PC-3 (cell line): ENCODE results near the gene COL19A1. TPM values are rescaled to one million over a fixed set of nuclear protein-coding genes. Genes with fewer than 3 reads are reported as not detected.

ENCODE experiments used
- ATAC-seq: fragments of 200-7000 bp; cut with Tn5 transposase; 2 replicates; pipeline ENCODE4 v1.9.1; 2020; ENCODE audit warnings: mild to moderate bottlenecking, moderate library complexity
- BruUV-seq: library from RNA; stranded (reverse); fragments of 400-500 nt; replicated peaks from 2 replicates; lab custom pipeline; 2021; lab: Mats Ljungman, UMichigan
- CTCF ChIA-PET: fragments of 300-600 bp; sonication (Branson Sonifier 250); formaldehyde crosslinking; loops from one replicate; lab custom pipeline; 2022; ENCODE audit warnings: antibody characterized with exemption; lab: Charles Lee
- POLR2A ChIA-PET: fragments of 300-600 bp; sonication (Branson Sonifier 250); formaldehyde crosslinking; loops from one replicate; lab custom pipeline; 2022; ENCODE audit warnings: antibody characterized with exemption; ENCODE audit not compliant: unreplicated experiment; lab: Charles Lee
- DNase-seq: peaks from one replicate; pipeline ENCODE4 v3.0.0-alpha.2; 2015
- H2AFZ ChIP-seq: fragments of 300-600 bp; sonication (generic); 2 replicates; pipeline ENCODE4 v1.6.0; 2016; ENCODE audit warnings: antibody characterized with exemption, low read length
- H3F3A ChIP-seq: fragments of 300-600 bp; sonication (generic); one replicate; pipeline ENCODE4 v1.6.0; 2017; ENCODE audit warnings: antibody characterized with exemption, low read length, control low read depth, mild to moderate bottlenecking; ENCODE audit not compliant: unreplicated experiment
- H3K27ac ChIP-seq: fragments of 300-600 bp; sonication (generic); 2 replicates; pipeline ENCODE4 v1.5.1; 2016; ENCODE audit warnings: mild to moderate bottlenecking, low read length
- H3K27me3 ChIP-seq: fragments of 300-600 bp; sonication (generic); 2 replicates; pipeline ENCODE4 v1.6.1; 2016; ENCODE audit warnings: low read length, mixed read lengths
- H3K36me3 ChIP-seq: fragments of 300-600 bp; sonication (generic); 2 replicates; pipeline ENCODE4 v1.6.1; 2016; ENCODE audit warnings: low read depth, mixed run types, low read length, mixed read lengths
- H3K4me1 ChIP-seq: fragments of 300-600 bp; sonication (generic); 2 replicates; pipeline ENCODE4 v1.5.1; 2016; ENCODE audit warnings: low read length; ENCODE audit not compliant: insufficient read depth
- H3K4me2 ChIP-seq: fragments of 300-600 bp; sonication (generic); 2 replicates; pipeline ENCODE4 v1.6.0; 2016; ENCODE audit warnings: low read length
- H3K4me3 ChIP-seq: fragments of 300-600 bp; sonication (generic); 2 replicates; pipeline ENCODE4 v1.5.1; 2016; ENCODE audit warnings: mild to moderate bottlenecking, low read length, mixed read lengths
- H3K79me2 ChIP-seq: fragments of 300-600 bp; sonication (generic); 2 replicates; pipeline ENCODE4 v1.6.1; 2017; ENCODE audit warnings: low read length, mixed read lengths
- H3K9ac ChIP-seq: fragments of 300-600 bp; sonication (generic); 2 replicates; pipeline ENCODE4 v1.6.0; 2016; ENCODE audit warnings: mild to moderate bottlenecking, low read length
- H3K9me2 ChIP-seq: fragments of 300-600 bp; sonication (generic); replicated peaks from 2 replicates; pipeline ENCODE4 v1.6.1; 2016; ENCODE audit warnings: mixed run types, low read length, mixed read lengths
- H3K9me3 ChIP-seq: fragments of 300-600 bp; sonication (generic); 2 replicates; pipeline ENCODE4 v1.6.1; 2016; ENCODE audit warnings: low read length, mixed read lengths
- H4K20me1 ChIP-seq: fragments of 300-600 bp; sonication (generic); 2 replicates; pipeline ENCODE4 v1.6.1; 2016; ENCODE audit warnings: low read length, mixed read lengths
- EZH2 ChIP-seq: fragments of 300-600 bp; sonication (generic); IDR thresholded peaks from one replicate; pipeline ENCODE4 v1.6.1; 2017; ENCODE audit warnings: antibody characterized with exemption, mild to moderate bottlenecking, low read length; ENCODE audit not compliant: unreplicated experiment
- EZH2phosphoT487 ChIP-seq: fragments of 300-600 bp; sonication (generic); IDR thresholded peaks from 2 replicates; pipeline ENCODE4 v1.6.1; 2018; ENCODE audit warnings: mild to moderate bottlenecking, antibody characterized with exemption, low read length, borderline replicate concordance
- intact Hi-C: fragments of 100-400 bp; cut with micrococcal nuclease; formaldehyde crosslinking; loops from 2 replicates; pipeline ENCODE4 v1.9.0; 2023
- total RNA-seq: library from RNA; depleted of rRNA; stranded (reverse); fragments of >200 nt; gene quantifications from 2 replicates; pipeline ENCODE4 v1.2.3, GENCODE V29; 2014
- TF ChIP-seq, protein P1 (sequence below): fragments of 300-600 bp; sonication (generic); conservative IDR thresholded peaks from 2 replicates; pipeline ENCODE4 v1.5.1; 2017; ENCODE audit warnings: antibody characterized with exemption, low read depth, mild to moderate bottlenecking, low read length

Gene COL19A1
- total RNA-seq, 1 experiment from 2014 or later, result not detected

DNA sequence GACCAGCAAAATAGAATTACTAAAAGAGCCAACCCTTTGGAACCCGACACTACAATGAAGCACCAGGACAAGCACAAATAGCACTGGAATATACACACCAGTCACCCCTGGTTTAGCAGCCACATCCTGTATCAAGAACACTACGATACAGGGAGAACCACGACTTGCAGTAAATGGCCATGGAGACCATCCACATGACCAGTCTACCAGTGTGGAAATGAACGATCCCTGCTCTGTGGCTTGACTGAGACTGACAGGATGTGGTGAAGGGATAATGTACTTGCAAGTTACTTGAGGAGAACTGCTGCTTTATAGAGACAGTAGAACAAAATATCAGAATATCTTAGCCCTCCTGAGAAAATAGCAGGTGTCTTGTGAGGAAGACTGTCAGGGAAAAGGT lies 266.9 kb downstream of the COL19A1 start:
- Histone ChIP-seq H3K27me3 (peaks cover 5% of the 10 kb centered on the region; the same call in 1 of the 2 replicates), H3K4me3 (no peak overlapping the region), H4K20me1 (no peaks in the 10 kb centered on the region), H3F3A (no peaks in the 10 kb centered on the region), H3K4me2 (no peak overlapping the region), H3K27ac (no peak overlapping the region), H3K36me3 (no peaks in the 10 kb centered on the region), H3K9me2 (no peaks in the 10 kb centered on the region), H2AFZ (no peak overlapping the region), H3K9ac (no peak overlapping the region), H3K79me2 (no peaks in the 10 kb centered on the region), H3K9me3 (no peaks in the 10 kb centered on the region), H3K4me1 (no peaks in the 10 kb centered on the region)
- ChIA-PET CTCF (no interaction called here), POLR2A (no interaction called here)
- ATAC-seq (no peak), DNase-seq (no peak)
- no TSS peak for BruUV-seq
- TF ChIP-seq, protein P1, sequence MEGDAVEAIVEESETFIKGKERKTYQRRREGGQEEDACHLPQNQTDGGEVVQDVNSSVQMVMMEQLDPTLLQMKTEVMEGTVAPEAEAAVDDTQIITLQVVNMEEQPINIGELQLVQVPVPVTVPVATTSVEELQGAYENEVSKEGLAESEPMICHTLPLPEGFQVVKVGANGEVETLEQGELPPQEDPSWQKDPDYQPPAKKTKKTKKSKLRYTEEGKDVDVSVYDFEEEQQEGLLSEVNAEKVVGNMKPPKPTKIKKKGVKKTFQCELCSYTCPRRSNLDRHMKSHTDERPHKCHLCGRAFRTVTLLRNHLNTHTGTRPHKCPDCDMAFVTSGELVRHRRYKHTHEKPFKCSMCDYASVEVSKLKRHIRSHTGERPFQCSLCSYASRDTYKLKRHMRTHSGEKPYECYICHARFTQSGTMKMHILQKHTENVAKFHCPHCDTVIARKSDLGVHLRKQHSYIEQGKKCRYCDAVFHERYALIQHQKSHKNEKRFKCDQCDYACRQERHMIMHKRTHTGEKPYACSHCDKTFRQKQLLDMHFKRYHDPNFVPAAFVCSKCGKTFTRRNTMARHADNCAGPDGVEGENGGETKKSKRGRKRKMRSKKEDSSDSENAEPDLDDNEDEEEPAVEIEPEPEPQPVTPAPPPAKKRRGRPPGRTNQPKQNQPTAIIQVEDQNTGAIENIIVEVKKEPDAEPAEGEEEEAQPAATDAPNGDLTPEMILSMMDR, result no peak
- no peak for TF ChIP-seq EZH2phosphoT487
- TF ChIP-seq EZH2, result no peak
- intact Hi-C loops, result no loop called here

DNA sequence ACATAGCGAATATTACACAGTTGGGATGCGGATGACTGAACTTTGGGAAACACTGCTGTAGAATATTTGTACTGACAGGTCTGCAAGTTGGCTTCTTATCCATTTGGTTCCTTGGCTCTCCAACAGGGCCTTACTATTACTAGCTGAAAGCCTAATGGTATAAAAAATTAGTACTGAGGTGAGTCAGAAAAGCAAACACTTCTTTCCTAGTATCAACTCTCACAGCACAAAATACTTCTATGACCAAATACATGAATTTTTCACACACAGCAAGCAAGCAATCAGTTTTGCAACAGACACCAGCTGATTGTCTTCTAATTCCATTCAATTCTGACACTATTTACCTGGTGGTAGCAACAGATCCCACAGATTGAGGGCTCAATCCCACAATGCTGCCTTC lies 268.2 kb downstream of the COL19A1 start:
- ATAC-seq (no peak), DNase-seq (no peak)
- POLR2A ChIA-PET, result no interaction called here
- Histone ChIP-seq H3K27ac (no peak overlapping the region), H3K4me3 (no peak overlapping the region), H3K79me2 (no peaks in the 10 kb centered on the region), H3K9ac (no peak overlapping the region), H3F3A (no peaks in the 10 kb centered on the region), H3K4me1 (no peaks in the 10 kb centered on the region), H4K20me1 (no peaks in the 10 kb centered on the region), H3K9me2 (no peaks in the 10 kb centered on the region), H2AFZ (no peak overlapping the region), H3K4me2 (no peak overlapping the region), H3K36me3 (no peaks in the 10 kb centered on the region), H3K9me3 (no peaks in the 10 kb centered on the region), H3K27me3 (peaks cover 16% of the 10 kb centered on the region; the same call in 1 of the 2 replicates)
- intact Hi-C loops, result no loop called here
- no peak for TF ChIP-seq EZH2phosphoT487
- TF ChIP-seq EZH2, result no peak
- TF ChIP-seq, protein P1, result no peak
- CTCF ChIA-PET, result no interaction called here
- BruUV-seq, result no TSS peak

DNA sequence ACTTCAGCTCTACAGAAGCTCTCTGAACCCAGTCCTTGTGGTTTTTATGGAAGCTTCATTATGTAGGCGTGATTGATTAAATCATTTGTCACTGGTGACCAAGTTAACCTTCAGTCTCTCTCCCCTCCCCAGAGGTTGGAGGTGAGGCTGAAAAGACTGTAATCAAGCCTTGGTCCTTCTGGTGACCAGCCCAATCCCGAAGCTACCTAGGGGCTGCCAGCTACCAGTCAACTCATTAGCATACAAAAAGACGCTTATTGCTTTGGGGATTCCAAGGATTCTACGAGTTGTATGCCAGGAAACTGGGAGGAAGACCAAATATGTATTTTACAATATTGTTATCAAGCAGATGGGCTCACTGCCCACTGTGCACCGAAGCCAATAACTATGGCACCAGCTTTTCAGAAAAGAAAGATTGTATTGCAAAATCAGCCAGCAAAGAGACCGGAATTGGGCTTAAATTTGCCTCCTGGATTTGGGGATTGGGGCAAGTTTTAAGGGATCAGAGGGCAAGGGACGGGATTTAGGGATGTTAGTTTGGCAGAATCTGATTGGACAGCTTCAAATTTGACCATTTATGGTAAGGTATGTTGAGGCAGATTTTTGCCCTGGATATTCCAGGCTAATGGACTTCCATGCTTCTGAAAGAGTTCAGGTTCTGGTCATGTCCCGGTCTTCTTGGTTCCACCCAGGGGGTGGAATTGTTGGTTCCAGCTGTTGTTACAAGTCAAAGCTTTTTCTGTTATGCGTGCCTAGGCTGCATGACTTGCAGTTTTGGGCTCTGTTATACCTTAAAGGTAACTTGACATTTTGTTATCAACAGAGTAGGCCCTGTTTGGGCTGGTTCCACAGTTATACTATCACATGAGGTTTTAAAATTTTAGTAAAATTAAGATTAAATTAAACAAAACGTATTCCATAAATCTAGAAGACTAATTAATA lies 269.1 kb downstream of the COL19A1 start:
- no peaks in the 10 kb centered on the region for H3K4me1 ChIP-seq
- no peak overlapping the region for H3K27ac ChIP-seq
- H3K79me2 ChIP-seq, result no peaks in the 10 kb centered on the region
- no peak overlapping the region for H3K4me2 ChIP-seq
- TF ChIP-seq, protein P1, result no peak
- no peak for TF ChIP-seq EZH2phosphoT487
- no peak for TF ChIP-seq EZH2
- no peak overlapping the region for H2AFZ ChIP-seq
- H3K27me3 ChIP-seq, result peaks cover 17% of the 10 kb centered on the region; the same call in 1 of the 2 replicates
- H4K20me1 ChIP-seq, result no peaks in the 10 kb centered on the region
- POLR2A ChIA-PET, result no interaction called here
- no peaks in the 10 kb centered on the region for H3K9me2 ChIP-seq
- CTCF ChIA-PET, result no interaction called here
- ATAC-seq (no peak), DNase-seq (no peak)
- no peak overlapping the region for H3K9ac ChIP-seq
- H3K9me3 ChIP-seq, result no peaks in the 10 kb centered on the region
- intact Hi-C loops, result no loop called here
- H3F3A ChIP-seq, result no peaks in the 10 kb centered on the region
- H3K36me3 ChIP-seq, result no peaks in the 10 kb centered on the region
- BruUV-seq, result no TSS peak
- no peak overlapping the region for H3K4me3 ChIP-seq
